T-helper 22 cell (primary cell): ENCODE results near the gene RIT2.

Source experiments
- DNase-seq: peaks from one replicate; pipeline ENCODE4 v3.0.0-alpha.2; 2020; ENCODE audit warnings: low read depth

RIT2 gene

GRCh38 chr18:42929857-42930256, 185.6 kb downstream of the RIT2 start:
- DNase-seq = no peak

GRCh38 chr18:42929181-42929580, 186.3 kb downstream of the RIT2 start:
- DNase-seq = no peak

GRCh38 chr18:42925036-42925435, 190.4 kb downstream of the RIT2 start:
- DNase-seq = no peak

GRCh38 chr18:42922363-42922762, 193.1 kb downstream of the RIT2 start:
- no peak for DNase-seq

- DNase-seq = no peak
These were observed 194.2 kb downstream of the RIT2 start for GRCh38 chr18:42921226-42921737.

- no peak for DNase-seq
These were observed 194.9 kb downstream of the RIT2 start for GRCh38 chr18:42920621-42921020.

GRCh38 chr18:42915299-42915698, 200.2 kb downstream of the RIT2 start:
- DNase-seq = no peak

GRCh38 chr18:42914476-42914875, 201.0 kb downstream of the RIT2 start:
- DNase-seq = no peak

- DNase-seq = no peak
These were observed 206.4 kb downstream of the RIT2 start for GRCh38 chr18:42909095-42909494.

- DNase-seq = no peak
These were observed 208.7 kb downstream of the RIT2 start for GRCh38 chr18:42906761-42907160.

- no peak for DNase-seq
These were observed 214.3 kb downstream of the RIT2 start for GRCh38 chr18:42901161-42901560.

GRCh38 chr18:42893977-42894376, 221.5 kb downstream of the RIT2 start:
- DNase-seq = no peak

- DNase-seq = no peak
These were observed 223.3 kb downstream of the RIT2 start for GRCh38 chr18:42892181-42892580.

GRCh38 chr18:42891705-42892104, 223.8 kb downstream of the RIT2 start:
- DNase-seq = no peak

- no peak for DNase-seq
These were observed 232.3 kb downstream of the RIT2 start for GRCh38 chr18:42883169-42883568.

- no peak for DNase-seq
These were observed 233.4 kb downstream of the RIT2 start for GRCh38 chr18:42882122-42882521.

GRCh38 chr18:42872838-42873237, 242.6 kb downstream of the RIT2 start:
- no peak for DNase-seq

GRCh38 chr18:42864876-42865275, 250.6 kb downstream of the RIT2 start:
- no peak for DNase-seq

- no peak for DNase-seq
These were observed 254.2 kb downstream of the RIT2 start for GRCh38 chr18:42861271-42861670.

- no peak for DNase-seq
These were observed 254.9 kb downstream of the RIT2 start for GRCh38 chr18:42860548-42860947.

GRCh38 chr18:42860011-42860410, 255.5 kb downstream of the RIT2 start:
- DNase-seq = no peak

GRCh38 chr18:42854558-42854957, 260.9 kb downstream of the RIT2 start:
- DNase-seq = no peak

GRCh38 chr18:42850174-42851083, 265.1 kb downstream of the RIT2 start:
- no peak for DNase-seq

- no peak for DNase-seq
These were observed 276.1 kb downstream of the RIT2 start for GRCh38 chr18:42839408-42839807.
